NCI-H1436 treated with DMSO at 0.1 percent for 48 hours (cell line): ENCODE data around the gene SDHA.
"Not testable (repeated sequence)": the region's sequence is repeated elsewhere in the genome, so short reads cannot be mapped to it uniquely, and the experiment has no call there.

ENCODE experiments used
- DNase-seq: peaks from one replicate; lab custom pipeline; 2025; lab: John Stamatoyannopoulos, UW

The SDHA gene

DNA sequence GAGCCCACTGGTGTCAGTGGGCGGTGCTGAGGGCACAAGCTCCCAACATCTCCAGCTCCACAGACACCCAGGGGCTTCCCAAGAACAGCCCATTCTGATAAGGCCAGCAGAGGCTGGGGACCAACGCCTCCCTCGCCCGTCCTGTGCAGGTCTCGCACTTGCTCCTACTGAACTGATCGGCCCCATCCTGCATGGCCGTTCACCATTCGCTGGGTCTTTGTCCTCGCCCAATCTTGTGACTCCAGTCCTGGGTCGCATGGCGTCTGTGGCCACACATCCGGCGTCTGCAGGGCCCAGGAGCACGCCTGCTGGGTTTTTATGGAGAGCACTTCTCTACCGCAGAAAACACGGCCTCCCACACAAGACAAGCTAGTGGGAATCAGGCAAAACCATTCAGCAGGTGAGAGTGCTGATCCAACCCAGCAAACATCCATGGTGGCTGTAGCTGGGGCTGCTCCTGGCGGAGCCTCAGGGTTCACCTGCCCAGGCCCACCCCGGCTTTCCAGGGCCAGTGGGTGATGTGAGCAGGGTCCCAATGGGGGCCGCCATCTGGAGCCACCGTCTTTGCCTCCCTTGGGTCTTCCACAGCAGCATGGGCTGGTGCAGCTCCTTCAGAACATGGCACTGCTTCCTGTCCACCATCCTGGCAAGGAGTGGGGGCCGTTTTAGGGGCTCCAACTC, 19.5 kb upstream of the SDHA start:
- DNase-seq, result no peak

DNA sequence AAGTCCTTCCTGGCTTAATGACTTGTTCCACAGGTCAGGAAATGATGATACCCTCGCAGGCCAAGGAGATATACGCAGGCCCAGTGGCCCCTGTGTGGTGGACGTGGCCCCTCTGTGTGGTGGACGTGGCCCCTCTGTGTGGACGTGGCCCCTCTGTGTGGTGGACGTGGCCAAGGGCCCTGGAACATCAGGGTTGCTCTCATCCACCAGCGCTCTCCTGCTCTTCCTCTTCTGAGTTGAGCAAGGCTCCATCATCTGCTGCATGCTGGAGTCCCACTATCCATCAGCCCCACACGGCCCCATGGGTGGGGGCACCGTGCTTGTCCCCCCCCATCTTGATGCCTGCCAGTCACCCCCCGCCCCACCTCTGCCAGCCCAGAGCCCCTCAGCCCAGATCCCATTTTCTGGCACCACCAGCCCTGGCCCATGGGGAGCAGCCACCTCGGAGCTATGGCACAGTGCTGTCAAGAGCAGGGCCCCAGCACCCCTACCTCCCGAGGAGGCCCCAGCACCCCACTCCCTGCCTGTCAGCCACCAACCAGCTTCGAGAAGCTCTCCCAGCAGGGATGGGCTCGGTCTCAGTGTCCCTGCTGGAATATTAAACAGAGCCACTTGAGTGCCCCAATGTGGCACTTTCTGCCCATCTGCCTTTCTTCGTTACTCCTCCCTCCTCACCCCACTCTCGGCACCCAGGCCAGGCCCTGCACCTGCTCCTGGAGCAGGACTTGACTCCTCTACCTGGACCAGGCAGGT, 18.7 kb upstream of the SDHA start:
- DNase-seq, result no peak

DNA sequence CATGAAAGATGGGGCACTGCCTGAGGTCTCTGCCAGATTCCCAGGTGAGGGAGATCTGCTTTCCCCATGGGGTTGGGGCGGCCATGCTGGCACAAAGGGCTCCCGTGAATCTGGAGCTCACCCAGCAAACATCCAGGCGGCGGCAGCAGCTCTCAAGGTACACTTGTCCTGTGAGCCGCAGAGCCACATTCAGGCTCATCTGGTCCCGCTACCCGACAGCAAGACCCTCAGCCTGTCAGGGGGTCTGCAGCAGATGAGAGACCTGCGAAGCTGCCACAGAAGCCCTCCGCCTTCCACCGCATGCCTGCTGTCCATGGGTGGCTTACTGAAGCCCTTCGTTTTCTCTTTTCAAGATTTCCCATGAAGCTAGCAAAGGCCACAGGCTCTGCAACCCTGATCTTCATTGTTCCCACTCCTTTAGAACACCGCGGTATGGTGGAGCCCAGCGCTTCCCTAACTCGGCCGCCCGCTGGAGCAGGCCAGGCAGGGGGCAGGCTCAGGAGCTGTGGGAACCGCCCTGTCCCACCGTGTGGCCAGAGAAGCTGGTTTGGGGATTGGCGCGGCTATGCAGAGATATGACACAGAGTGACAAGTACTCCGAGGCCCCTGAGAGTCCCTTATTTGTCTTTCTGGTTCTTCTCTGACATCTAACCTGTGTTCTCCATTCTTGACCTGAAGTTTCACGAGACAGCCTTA, 18.0 kb upstream of the SDHA start:
- DNase-seq, result no peak

DNA sequence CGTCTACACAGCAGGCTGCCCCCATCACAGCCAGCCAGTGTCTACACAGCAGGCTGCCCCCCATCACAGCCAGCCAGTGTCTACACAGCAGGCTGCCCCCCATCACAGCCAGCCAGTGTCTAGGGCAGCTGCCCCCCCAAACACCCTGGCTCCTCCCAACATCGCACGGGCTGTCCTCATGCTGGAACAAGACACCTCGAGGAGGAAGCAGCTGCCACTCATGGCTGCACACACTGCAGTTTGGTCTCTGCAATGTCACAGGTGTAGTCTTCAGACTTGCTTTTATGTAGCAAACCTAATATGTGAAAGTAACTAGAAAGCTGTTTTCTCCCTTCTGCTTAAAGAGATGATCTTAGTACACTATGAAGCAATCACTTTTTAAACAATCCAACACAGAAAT, 17.1 kb upstream of the SDHA start:
- no peak for DNase-seq

DNA sequence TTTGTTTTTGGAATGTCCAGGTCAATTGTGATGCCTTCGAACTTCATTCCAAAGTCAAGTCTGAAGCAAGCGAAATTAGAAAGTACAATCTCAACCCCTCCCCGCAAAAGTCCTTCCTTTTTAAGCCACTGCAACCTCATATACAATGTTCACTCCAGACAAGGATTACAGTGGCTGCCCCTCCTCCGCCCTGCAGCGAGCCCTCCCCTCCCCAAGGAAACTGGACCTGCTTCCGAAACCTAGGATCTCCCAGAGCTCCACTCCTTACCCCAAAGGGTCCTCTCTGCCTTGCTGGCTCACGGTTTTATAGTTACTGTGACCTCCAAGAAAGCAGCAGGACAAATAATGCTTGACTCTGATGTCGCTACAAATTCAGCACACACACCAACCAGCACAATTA, 16.4 kb upstream of the SDHA start:
- DNase-seq, result no peak

DNA sequence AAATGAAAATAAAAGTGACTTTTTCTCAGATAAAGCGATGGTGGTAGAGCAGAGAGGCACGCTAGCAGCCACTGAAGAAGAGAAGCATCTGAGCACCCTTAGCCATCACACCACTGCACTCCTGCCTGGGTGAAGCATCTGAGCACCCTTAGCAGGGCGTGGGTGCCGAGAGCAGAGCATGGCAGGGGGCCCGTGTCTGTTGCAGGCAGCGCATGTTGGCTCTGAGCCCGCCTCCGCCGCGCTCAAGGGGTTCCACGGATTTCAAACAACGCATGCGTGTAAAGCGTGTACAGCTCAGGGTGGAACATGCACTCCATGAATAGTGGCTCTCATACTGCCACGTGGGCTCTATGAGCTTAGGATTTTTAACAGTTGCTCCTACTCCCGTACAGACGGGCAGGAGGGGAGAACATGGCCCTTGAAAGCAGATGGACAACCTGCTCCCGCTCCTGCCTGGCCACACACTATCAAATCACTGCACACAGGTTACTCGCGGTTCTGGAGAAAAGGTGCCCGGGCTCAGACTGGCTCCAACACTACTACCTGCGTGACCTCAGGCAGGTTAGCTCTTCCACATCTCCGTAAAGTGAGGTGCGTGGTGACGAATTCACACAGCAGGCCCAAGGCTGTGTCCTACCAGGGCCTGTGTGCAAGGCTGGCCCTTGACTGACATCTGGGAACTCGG, 14.7 kb upstream of the SDHA start:
- no peak for DNase-seq

DNA sequence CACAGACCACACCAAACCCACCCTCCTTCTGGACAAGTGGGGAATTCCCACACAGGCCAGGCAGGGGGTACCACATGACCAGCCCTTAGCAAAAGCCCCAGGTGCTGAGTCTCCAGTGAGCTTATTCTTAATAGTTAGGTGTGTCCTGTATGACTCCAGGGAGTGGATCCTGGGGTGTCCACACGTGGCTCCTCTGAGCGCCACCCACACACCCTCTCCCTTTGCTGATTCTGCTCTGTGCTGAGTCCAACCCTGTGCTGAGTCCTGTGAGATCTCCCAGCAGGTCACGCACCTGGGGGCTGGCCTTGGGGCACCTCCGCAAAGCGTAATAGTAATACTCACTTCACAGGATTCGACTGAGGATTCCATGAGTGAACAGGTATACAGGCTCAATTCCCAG, 14.1 kb upstream of the SDHA start:
- no peak for DNase-seq

DNA sequence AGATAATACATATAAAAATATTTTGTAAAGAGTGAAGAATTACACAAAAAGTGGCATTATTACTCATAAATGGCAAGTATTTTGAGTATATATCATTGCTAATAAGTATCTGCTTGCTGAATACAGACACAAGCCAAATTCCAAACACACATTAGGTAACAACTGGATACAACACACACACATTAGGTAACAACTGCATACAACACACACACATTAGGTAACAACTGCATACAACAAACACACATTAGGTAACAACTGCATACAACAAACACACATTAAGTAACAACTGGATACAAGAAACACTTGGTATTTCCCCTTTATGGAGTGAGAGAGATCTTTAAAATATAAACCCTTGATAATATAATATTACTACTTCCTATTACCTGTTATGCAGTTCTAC, 13.7 kb upstream of the SDHA start:
- no peak for DNase-seq

DNA sequence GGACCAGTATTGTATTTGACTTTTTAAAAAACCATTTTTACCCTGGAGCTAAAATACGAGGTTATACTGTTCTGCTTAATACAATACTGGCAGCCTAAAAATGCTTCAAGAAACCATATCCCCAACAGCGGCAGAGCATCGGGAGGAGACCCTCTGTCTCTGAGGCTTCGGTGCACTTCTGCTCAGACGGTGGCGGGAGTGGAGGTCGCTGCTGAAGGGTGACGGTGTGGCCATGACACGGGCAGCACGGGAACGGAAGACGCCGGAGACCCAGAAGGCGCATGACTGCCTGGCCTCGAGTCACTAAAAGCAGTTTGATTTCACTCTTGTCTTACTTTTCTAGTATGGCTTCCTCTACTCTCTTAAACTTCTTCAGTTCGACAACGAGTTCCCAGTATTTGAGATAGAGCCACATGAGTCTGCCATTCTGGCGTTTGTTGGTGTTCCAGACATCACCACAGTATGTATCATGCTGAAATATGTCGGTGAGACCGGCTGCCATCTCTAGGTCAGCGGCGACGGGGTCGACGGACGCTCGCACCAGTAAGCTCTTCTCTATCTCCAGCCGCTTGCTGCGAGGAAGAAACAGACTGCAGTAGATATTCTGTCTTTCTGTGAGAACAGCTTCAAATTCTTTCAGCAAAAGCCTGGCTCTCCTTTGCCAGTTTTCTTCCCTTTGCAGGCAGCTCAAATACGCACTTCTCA, 13.0 kb upstream of the SDHA start:
- no peak for DNase-seq

DNA sequence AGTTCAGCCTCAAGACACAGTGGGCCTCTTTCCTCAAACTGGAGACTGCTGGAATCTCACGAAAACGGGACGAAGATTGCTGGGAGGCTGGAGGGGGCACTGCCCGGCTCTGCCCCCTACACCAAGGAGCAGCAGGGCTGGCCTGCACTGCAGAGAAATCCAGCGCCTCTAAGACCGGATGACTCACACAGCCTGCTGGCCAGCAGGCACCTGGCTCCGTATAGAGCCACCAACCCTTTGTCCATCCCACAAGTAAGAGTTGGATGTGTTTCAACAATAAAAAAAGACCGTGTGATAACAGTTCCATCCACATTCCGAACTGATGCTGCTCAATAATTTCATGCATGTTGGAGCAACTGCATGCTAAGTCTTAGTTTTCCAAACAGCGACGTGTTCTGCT, 11.7 kb upstream of the SDHA start:
- DNase-seq, result no peak

DNA sequence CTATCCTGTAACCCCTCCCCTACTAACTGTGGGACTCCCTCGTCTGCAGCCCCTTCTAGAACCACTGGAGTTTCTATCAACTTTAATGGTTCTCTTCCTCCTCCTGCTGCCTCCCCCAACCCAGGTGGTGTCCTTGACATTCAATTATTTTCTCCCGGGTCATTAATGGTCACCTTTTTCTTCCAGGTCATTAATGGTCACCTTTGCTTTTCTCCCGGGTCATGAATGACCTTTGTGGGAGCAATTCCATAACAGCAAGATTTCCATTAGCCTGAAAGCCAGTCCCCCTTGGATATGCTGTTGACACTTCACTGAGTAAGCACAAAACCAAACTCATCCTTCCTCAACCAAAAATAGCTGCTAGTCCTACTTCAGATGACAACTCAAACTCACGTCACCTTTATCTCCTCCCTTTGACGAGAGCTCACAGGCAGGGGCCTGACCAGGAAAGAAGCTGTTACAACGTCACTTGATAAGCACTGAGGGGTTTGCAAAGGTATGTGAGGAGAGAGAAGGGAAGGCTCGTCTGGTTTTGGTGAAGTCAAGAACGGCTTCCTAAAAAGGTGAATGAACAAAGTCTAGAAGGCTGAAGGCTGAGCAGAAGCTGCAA, 11.1 kb upstream of the SDHA start:
- no peak for DNase-seq

DNA sequence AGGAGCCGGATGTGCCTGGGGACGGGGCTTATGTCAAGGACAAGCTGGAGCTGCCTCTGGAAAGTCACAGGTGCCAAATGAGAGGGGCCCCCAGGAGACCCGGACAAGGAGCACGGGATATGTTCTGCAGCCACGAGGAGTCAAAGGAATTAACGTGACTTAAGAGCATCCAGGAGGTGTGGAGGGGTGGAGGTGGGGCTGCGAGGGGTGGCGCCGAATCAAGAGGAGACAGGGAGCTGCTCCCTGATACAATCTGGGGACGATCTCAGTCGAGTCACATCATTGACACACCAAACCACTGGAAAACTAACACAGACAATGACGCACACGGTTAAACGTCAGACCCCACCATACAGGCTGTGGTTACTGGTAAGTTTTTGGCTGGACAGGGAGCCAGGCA, 10.5 kb upstream of the SDHA start:
- no peak for DNase-seq

DNA sequence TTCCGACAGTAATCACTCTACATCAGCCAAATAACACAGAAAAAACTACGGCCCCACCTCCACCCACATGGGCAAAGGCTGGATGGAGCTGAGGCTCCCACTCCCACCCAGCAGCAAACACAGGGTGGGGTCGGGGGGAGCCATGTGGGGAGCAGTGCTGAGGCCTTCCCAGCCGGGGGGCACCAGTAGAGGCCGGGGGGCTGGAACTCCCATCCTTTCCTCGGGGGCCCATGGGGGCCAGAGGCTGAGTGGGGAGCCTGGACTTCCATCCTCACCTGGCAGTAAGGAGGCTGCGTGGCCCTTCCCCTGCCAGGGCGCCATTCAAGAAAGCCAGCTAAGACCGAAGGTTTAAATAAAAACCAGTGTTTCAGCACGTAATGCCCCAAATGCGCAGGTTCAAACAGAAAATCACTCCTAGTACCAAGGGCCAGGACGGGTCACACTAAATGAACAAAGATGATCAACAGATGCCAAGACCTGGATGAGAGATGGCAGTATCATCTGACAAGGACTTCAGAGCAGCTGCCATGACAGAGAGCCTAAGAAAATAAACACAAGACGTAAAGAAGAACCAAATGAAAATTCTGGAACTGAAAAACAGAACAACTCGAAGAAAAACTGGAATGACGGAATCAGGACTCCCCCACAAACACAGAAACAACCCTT, 9.5 kb upstream of the SDHA start:
- DNase-seq, result no peak

DNA sequence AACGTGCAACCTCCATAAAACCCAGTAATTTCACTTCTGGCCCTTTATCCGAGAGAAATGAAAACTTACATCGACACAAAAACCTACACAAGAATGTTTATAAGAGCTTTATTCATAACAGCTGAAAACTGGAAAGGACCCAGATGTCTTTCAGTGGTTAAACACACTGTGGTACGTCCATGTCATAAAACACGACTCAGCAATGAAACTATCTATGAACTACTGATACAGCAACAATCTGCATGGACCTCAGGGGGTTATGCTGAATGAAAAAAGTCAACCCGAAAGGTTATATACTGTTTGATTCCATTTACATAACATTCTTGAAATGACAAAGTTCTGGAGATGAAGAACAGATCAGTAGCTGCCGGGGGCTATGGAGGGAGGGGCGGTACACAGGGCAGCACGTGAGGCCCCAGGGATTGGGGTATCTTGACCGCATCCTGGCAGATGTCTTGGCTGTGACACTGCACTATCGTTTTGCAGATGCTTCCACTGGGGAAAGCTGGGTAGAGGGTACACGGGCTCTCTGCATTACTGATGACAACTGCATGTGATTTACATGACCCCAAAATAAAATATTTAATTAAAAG, 4.2 kb upstream of the SDHA start:
- no peak for DNase-seq

DNA sequence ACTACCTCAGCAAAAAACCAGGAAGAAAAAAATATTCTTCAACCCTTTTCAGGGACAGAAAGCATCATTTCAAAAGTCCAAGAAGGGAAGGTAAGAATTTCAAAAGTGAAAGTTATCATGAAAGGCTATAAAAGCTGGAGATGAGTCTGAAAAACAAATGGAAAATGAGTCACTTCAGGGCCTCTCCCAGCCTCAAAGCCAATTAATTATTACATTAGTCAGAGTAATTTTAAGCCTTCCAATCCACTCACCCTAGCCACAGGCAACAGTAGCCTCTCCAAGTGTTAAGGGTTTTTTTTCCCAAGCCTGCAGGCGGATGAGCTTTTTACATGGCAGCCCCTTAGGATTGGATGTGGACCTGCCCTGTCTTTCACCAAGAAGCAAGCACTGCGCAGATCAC, 2.9 kb upstream of the SDHA start:
- DNase-seq, result not testable (repeated sequence)

DNA sequence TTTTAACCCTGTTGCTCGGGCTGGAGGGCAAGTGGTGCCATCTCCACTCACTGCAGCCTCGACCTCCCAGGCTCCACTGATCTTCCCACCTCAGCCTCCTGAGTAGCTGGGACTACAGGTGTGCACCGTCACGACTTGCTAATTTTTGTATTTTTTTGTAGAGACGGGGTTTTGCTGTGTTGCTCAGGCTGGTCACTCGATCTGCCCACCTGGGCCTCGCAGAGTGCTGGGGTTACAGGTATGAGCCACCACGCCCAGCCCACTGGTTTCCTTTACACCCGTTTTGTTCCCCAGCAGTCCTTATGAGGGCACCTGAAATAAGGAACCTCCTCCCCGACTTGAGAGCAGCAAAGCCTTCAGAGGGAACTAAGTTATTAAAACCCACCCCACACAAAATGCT, 2.0 kb upstream of the SDHA start:
- not testable (repeated sequence) for DNase-seq

DNA sequence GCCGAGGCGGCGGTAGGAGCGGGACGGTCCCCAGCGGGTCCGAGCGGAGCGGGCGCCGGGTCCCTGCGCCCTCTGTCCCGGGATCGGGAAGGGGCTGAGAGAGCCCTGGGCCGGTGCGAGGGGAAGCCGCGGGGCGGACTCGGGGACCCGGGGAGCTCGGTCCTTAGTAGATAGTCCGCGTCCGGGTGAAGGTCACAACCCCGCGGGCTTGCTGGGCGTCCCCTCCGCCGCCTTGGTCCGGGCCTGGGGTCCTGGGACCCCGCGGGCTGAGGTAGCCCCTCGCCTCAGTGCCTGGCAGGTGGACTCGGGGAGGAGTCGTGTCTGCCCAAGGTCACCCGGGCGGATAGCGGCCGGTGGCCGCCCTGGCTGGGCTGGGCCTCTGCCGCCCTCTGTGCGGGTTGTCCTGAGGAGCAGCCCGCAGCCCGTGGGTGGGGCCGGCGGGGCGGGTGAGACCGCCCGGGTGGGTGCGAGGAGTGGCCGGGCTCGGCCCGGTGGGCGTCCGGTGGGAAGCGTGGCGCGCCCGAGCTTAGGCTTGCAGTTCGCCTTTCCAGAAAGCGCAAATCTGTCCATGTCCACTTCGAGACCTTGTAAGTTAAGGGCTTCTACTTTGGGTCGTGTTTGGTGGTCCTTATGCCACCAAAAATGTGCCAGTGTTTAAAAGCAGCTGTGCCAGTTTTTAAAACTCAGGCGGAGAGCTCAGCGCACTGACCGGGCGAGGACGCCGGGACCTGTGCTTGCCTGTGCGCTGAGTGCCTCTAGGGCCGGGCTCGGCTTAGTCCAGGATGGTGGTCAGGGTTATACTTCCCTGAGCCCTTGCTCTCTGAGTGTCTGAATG, 554 bp downstream of the SDHA start:
- DNase-seq, result no peak

DNA sequence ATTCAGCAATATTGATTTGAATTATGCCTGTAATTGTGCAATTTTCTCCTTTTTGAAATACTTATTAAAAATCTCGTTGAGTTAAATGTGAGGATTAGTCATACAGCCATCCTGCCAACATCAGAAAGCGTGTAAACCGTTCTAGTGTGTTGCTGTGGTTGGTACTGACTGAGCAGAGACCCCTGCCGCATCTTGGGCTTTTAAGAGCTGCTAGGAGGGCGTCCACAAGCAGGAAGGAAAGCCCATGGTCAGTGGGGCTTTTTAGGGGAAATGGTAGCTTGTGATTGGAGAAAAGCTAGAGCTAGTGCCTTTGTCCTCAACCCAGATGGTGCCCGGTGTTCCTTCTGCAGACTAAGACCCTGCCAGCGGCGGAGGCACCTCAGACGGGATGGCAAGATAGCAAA, 1.3 kb downstream of the SDHA start:
- DNase-seq, result no peak

DNA sequence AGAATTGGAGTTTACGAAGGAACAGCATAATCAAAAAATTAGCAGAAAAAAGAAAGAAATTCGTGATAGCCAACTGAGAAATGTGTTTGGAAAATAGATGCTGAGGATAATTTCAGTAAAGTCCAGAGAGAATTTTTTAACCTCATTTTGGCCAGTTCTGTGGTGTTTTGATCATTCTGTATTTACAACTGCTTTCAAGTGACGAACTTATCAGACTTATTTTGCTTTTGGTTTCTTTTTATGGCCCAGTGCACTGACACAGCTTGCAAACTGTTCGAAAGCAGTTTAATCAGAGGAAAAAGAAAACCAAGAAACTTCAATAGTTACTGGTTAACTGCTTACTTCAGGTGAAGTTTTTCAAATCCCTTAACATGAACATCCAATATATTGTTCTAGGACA, 1.9 kb downstream of the SDHA start:
- no peak for DNase-seq
